OCI-LY1 (cell line): Measurements from ENCODE around the gene PI4KA.

ENCODE experiments used
- CTCF ChIP-seq: fragments of 200-600 bp; sonication (generic), shearing (Covaris generic); IDR thresholded peaks from 2 replicates; pipeline ENCODE4 v1.5.1; 2017; ENCODE audit warnings: mild to moderate bottlenecking, antibody characterized with exemption, low read length, moderate library complexity, mixed read lengths
- EZH2 ChIP-seq: fragments of 200-600 bp; sonication (generic), shearing (Covaris generic); IDR thresholded peaks from 2 replicates; pipeline ENCODE4 v1.8.0; 2017; ENCODE audit warnings: borderline replicate concordance, mixed run types, mild to moderate bottlenecking, antibody characterized with exemption, low read length, moderate library complexity, mixed read lengths

- no peak for TF ChIP-seq EZH2
- TF ChIP-seq CTCF, result no peak
These were observed 52.6 kb downstream of the PI4KA start for GRCh38 chr22:20805972-20806471.
